ENCODE measurements around the gene MAP7. TPM values are rescaled to one million over a fixed set of nuclear protein-coding genes. Genes with fewer than 3 reads are reported as not detected.
"Not testable (repeated sequence)": the region's sequence is repeated elsewhere in the genome, so short reads cannot be mapped to it uniquely, and the experiment has no call there.

The MAP7 gene
- total RNA-seq, 3 donors from 2014 or later (not counting 1 experiment from before 2014, with no cell fraction given), result 0.14 to 0.68 (median 0.14) TPM

- no peak for TF ChIP-seq CTCF (IDR thresholded peaks at IDR 0.05)
- WGBS (ENCODE audit: insufficient coverage), result 100% methylated on average over 1 of the region's 1 CpG
- H3K27ac ChIP-seq (ENCODE audit: low read length), result no peak overlapping the region
- peaks cover 2% of the 10 kb centered on the region for H3K27me3 ChIP-seq (ENCODE audit: control insufficient read depth, insufficient read depth, low read length)
- no peaks in the 10 kb centered on the region for H3K4me1 ChIP-seq (ENCODE audit: control insufficient read depth, insufficient read depth, low read length)
- DNase-seq (no peak), ATAC-seq (no peak)
- Mint-ChIP-seq H3K27me3 (ENCODE audit: low read depth in 2 of 2) (peaks cover 0 to 7% of the 10 kb centered on the region in 2 donors), H3K9me3 (no peaks in the 10 kb centered on the region), H3K4me1 (no peaks in the 10 kb centered on the region), H3K36me3 (no peaks in the 10 kb centered on the region), H3K4me3 (no peak overlapping the region), H3K27ac (no peak overlapping the region)
- no peak overlapping the region for H3K4me3 ChIP-seq (ENCODE audit: low read length)
- no peaks in the 10 kb centered on the region for H3K9me3 ChIP-seq (ENCODE audit: control insufficient read depth, insufficient read depth, low read length)
- H3K36me3 ChIP-seq (ENCODE audit: control insufficient read depth, insufficient read depth, low read length), result no peaks in the 10 kb centered on the region
- intact Hi-C loops (cut with micrococcal nuclease), result loop anchor here (10.0 kb wide), 1 partner anchor 635 kb away; no protein-coding TSS in a partner anchor
These were observed 240.4 kb downstream of the MAP7 start for GRCh38 chr6:136309729-136310311.

GRCh38 chr6:136309171-136309570 is 241.1 kb downstream of the MAP7 start:
- no peak for TF ChIP-seq CTCF (IDR thresholded peaks at IDR 0.05)
- Histone ChIP-seq H3K4me1 (ENCODE audit: control insufficient read depth, insufficient read depth, low read length) (no peaks in the 10 kb centered on the region), H3K27ac (ENCODE audit: low read length) (no peak overlapping the region), H3K27me3 (ENCODE audit: control insufficient read depth, insufficient read depth, low read length) (peaks cover 2% of the 10 kb centered on the region), H3K4me3 (ENCODE audit: low read length) (no peak overlapping the region), H3K36me3 (ENCODE audit: control insufficient read depth, insufficient read depth, low read length) (no peaks in the 10 kb centered on the region), H3K9me3 (ENCODE audit: control insufficient read depth, insufficient read depth, low read length) (no peaks in the 10 kb centered on the region)
- DNase-seq (no peak), ATAC-seq (no peak)
- Mint-ChIP-seq H3K36me3 (no peaks in the 10 kb centered on the region), H3K4me1 (no peaks in the 10 kb centered on the region), H3K4me3 (no peak overlapping the region), H3K27ac (no peak overlapping the region), H3K27me3 (ENCODE audit: low read depth in 2 of 2) (peaks cover 0 to 7% of the 10 kb centered on the region in 2 donors), H3K9me3 (no peaks in the 10 kb centered on the region)
- intact Hi-C loops (cut with micrococcal nuclease), result no loop called here
- WGBS (ENCODE audit: insufficient coverage), result 100% methylated on average over 2 of the region's 3 CpGs

GRCh38 chr6:136308469-136308868 is 241.8 kb downstream of the MAP7 start:
- H3K9me3 Mint-ChIP-seq; H3K27ac ChIP-seq (ENCODE audit: low read length); intact Hi-C loops (cut with micrococcal nuclease); H3K27ac Mint-ChIP-seq; ATAC-seq; H3K9me3 ChIP-seq (ENCODE audit: control insufficient read depth, insufficient read depth, low read length); H3K27me3 ChIP-seq (ENCODE audit: control insufficient read depth, insufficient read depth, low read length); H3K27me3 Mint-ChIP-seq (ENCODE audit: low read depth in 2 of 2); H3K4me3 ChIP-seq (ENCODE audit: low read length); H3K36me3 Mint-ChIP-seq; H3K4me3 Mint-ChIP-seq; DNase-seq; H3K4me1 ChIP-seq (ENCODE audit: control insufficient read depth, insufficient read depth, low read length); H3K4me1 Mint-ChIP-seq; H3K36me3 ChIP-seq (ENCODE audit: control insufficient read depth, insufficient read depth, low read length): not testable (repeated sequence)
- 100% methylated on average over 1 of the region's 1 CpG for whole genome bisulfite sequencing (ENCODE audit: insufficient coverage)

GRCh38 chr6:136307351-136307750 is 242.9 kb downstream of the MAP7 start:
- H3K27me3 Mint-ChIP-seq (ENCODE audit: low read depth in 2 of 2), result peaks cover 0 to 7% of the 10 kb centered on the region in 2 donors
- no peaks in the 10 kb centered on the region for H3K9me3 Mint-ChIP-seq
- intact Hi-C loops (cut with micrococcal nuclease), result no loop called here
- no peak for ATAC-seq
- no peaks in the 10 kb centered on the region for H3K36me3 Mint-ChIP-seq
- Histone ChIP-seq H3K4me1 (ENCODE audit: control insufficient read depth, insufficient read depth, low read length) (no peaks in the 10 kb centered on the region), H3K36me3 (ENCODE audit: control insufficient read depth, insufficient read depth, low read length) (no peaks in the 10 kb centered on the region), H3K27ac (ENCODE audit: low read length) (no peak overlapping the region), H3K4me3 (ENCODE audit: low read length) (no peak overlapping the region), H3K27me3 (ENCODE audit: control insufficient read depth, insufficient read depth, low read length) (no peaks in the 10 kb centered on the region), H3K9me3 (ENCODE audit: control insufficient read depth, insufficient read depth, low read length) (no peaks in the 10 kb centered on the region)
- no peak overlapping the region for H3K27ac Mint-ChIP-seq
- H3K4me1 Mint-ChIP-seq, result no peaks in the 10 kb centered on the region
- no peak overlapping the region for H3K4me3 Mint-ChIP-seq
- no peak for DNase-seq
- TF ChIP-seq CTCF (IDR thresholded peaks at IDR 0.05), result no peak

Data from natural killer cell (primary cell).